ENCODE measurements around the gene BRWD1.

DNA sequence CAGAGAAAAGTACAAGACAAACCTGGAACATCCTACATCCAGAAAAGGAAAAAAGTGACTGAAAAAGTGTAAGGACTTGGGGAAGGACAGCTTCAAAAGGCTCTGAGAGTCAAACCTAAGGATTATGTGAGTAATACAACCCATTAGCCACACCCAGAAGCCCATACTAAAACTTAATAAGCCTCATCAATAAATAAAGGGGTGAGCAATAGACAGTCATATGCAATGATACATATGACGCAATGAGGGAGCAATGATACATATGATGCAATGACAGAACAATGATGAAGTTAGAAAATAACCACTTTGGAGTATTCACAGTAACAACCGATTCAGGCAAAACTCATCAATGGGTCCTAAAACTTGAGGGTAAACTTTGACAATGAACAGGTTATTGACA lies 50.1 kb downstream of the BRWD1 start:
- TF ChIP-seq CTCF (IDR thresholded peaks at IDR 0.05; ENCODE audit: control extremely low read depth in 1 of 3, insufficient read depth in 1 of 3, low read depth in 1 of 3, low read length in 3 of 3): no peak
- TF ChIP-seq POLR2A (IDR thresholded peaks at IDR 0.05; ENCODE audit: control extremely low read depth in 1 of 2, low read depth in 2 of 2, low read length in 2 of 2): no peak
- TF ChIP-seq RBBP5 (IDR thresholded peaks at IDR 0.05; ENCODE audit: borderline replicate concordance, low read depth, low read length): no peak
- no peak for TF ChIP-seq SIX5 (IDR thresholded peaks at IDR 0.05; ENCODE audit: low read depth, low read length)

All from H1 (cell line).